Stimulated activated CD8-positive, alpha-beta memory T cell treated with anti-CD3 and anti-CD28 coated beads, Interleukin-12 subunit alpha, Interleukin-12 subunit beta, amount 100 ng/mL, for 24 hours (primary cell): ENCODE data around the gene SF3B6.
A peak's percentile ranks its signal among the peaks of the same experiment; 100 is the strongest.
"Not testable (repeated sequence)": the region's sequence is repeated elsewhere in the genome, so short reads cannot be mapped to it uniquely, and the experiment has no call there.

Source experiments
- DNase-seq: peaks from one replicate; pipeline ENCODE4 v3.0.0-alpha.2; 2020; ENCODE audit errors: extremely low read depth

The SF3B6 gene

DNA sequence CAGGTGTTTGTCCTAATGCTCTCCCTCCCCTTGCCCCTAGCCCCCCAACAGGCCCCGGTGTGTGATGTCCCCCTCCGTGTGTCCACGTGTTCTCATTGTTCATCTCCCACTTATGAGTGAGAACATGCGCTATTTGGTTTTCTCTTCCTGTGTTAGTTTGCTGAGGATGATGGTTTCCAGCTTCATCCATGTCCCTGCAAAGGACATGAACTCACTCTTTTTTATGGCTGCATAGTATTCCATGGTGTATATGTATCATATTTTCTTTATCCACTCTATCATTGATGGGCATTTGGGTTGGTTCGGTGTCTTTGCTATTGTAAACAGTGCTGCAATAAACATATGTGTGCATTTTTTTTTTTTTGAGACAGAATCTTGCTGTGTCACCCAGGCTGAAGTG lies 17.1 kb upstream of the SF3B6 start:
- not testable (repeated sequence) for DNase-seq

DNA sequence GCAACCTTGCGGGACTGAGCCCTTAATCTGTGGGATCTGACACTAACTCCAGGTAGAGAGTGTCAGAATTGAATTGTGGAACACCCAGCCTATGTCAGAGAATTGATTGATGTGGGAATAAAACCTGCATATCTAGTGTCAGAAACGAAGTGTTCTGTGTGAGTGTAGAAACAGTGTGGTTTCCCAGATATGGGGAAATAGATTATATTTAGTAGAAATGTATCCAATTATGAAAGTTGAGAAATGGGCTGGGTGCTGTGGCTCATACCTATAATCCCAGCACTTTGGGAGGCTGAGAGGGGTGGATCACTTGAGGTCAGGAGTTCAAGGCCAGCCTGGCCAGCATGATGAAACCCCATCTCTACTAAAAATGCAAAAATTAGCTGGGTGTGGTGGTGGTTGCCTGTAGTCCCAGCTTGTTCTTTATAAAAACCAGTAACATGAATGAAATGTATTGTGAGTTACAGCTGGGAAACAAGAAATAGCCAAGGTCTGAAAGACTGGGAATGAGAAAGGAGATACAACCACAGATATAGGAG lies 12.8 kb upstream of the SF3B6 start:
- DNase-seq, result no peak

DNA sequence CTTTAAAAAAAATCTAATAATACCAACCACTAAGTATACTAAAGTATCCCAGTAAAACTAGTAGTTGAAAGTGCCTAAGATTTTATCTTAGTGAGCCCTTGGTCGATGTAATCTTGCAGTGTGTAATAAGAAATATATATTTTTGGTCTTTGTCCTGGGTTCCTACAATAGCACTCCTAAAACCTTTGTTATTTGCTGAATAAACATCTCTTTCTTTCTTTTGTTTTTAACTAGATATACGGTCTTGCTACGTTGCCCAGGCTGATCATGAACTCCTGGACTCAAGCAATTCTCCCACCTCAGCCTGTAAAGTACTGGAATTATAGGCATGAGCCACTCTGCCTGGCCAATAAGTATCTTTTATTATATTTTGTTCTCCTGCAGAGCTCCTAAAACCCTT lies 10.9 kb upstream of the SF3B6 start:
- DNase-seq, result no peak

DNA sequence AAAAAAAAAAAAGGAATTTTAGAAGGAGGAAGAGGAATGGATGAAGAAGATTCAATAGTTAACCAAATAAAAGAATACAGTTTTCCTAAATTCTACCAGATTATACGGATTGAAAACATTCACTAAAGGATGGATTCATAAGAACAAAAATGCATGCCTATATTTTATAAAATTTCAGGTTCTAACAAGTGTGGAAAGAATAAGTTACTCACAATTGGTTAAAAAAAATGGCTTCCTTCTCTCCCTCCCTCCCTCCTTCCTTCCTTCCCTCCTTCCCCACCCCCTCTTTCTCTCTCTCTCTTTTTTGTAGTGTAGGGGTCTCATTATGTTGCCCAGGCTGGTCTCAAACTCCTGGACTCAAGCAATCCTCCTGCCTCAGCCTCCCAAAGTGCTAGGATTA lies 10.1 kb upstream of the SF3B6 start:
- DNase-seq, result no peak

DNA sequence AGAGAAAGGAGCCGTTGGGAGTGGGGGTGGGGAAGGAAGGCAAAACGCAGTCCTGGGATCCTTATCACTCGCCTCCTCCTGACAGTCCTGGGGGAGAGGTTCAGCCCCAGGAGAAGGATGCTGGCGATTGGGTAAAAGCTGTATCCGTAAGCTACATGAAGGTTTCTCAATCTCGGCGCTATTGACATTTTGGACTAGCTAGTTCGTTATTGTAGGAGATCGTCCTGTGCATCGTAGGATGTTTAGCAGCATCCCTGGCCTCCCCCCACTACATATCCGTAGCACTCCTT lies 9.0 kb upstream of the SF3B6 start:
- DNase-seq, result no peak

DNA sequence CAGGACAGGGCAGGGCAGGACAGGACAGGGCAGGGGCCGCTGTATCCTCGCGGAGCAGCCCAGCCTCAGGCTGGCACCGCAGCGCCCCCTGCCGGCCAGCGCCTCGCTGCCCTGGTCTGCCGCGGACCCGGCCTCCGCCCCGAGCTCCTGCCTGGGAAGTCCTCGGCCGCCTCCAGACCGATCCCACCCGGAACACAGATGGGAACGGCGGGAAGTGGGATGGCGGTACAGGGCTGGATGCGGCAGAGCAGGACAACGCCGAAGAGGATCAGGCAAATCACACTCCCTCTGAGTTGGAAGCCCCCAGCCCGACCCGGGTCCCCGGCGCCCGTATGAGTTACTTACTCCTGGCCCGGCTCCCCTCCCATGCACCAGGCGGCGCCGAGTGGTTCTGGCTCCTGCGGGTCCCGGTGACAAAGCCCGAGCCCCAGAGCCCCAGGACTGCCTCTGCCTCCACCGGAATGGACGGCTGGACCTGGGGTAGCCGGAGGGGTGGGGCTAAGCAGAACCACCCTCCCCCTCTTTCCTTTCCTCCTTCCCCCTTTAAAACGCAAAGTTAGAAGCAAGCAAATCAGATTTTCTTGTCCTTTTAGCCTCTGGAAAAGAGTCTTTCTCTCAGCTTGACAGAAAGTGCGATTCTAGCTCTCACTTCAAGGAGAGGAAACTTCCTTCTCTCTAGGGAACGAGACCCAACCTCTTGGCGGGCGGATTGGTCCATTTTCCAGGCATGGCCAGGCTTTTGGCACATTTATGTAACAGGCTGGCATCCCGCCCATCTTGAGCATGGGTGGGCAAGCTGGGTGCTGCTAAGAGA lies 8.5 kb upstream of the SF3B6 start, which contains the start of gene TP53I3:
Gene TP53I3, minus strand, starts transcription at position 449 of the 814 bp plus-strand sequence. CDS start 508 bp downstream, outside the sequence.
- DNase-seq, result peak; percentile 53

DNA sequence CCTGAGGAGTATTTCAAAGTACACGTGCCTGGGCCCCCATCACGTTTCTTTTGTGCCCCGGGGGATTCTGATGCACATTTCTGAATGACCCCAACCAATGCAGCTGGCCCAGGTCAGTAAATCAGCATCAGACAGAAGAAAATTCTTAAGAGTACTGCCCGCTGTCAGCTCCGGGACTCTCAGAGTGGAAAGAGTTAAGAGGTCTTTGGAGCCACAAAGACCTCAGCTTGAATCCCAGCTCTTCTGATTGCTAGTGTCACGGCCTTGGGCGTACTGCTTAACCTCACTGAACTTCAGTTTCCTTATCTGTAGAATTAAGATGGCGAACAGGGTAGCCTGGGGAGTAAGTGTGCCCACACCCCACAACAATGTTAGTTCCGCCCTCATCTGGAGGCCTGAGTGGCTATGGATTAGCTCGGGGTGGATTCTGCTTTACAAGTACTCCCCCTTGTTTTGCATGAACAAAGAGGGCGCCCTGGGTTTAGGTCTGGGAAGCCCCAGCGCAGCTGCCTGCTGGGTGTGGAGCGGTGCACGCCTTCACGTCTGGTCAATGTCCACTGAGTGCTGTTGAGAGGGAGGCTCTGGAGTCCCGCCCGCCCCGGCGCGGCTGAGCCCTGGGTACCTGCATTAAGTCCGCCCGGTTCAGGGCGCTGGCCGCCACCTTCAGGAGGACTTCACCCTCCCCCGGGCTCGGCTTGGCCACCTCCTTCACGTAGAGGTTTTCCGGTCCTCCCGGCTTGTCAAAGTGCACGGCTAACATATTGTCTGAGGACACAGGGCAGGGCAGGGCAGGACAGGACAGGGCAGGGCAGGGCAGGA lies 7.7 kb upstream of the SF3B6 start:
- DNase-seq, result no peak

DNA sequence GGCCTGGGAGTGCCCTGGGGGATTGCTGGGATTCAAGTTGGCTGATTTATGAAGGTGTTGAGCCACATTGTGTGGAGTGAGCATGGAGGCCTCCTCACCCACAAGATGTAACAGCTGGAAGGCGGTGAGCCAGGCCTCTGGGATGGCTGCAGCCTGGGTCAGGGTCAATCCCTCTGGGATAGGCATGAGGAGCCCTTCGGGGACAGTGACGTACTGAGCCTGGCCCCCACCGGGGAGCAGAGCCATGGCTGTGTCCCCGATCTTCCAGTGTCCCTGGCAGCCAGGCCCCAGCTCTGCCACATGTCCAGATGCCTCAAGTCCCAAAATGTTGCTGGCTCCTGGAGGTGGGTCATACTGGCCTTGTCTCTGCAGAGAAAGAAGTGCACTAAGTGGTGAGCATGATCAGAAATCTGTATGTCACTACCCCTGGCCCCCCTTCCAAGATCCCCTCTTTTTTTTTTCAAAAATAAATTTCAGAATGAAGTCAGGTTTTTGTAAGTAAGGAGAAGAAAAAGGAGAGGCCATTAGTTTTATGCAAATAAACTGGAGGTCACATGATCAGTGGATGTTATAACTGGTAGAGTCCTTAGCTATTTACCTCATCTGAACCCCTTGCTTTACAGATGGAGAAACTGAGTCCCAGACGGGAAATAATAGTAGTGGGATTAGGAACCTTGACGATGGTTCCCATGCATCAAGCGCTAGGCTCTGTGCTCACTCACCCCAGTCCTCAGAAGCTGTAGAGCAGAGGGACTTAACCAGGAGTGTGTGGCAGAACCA lies 6.9 kb upstream of the SF3B6 start:
- no peak for DNase-seq

DNA sequence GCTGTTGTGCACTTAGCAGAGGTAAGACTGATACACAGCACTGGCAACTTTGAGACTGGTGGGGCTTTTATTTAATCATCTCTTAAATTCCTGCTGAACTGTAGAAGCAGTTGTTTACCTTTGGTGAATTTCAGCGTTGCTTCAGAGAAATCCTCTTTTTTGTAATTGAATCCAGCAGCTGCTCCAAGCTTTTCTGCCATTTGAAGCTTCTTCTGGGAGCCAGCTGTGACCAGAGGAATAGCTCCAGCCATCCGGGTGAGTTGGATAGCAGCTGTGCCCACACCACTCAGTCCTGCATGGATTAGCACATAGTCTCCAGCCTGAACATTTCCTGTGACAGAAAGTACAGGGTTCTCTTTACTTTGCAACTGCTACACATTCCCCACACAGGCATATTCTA lies 4.6 kb upstream of the SF3B6 start:
- no peak for DNase-seq

DNA sequence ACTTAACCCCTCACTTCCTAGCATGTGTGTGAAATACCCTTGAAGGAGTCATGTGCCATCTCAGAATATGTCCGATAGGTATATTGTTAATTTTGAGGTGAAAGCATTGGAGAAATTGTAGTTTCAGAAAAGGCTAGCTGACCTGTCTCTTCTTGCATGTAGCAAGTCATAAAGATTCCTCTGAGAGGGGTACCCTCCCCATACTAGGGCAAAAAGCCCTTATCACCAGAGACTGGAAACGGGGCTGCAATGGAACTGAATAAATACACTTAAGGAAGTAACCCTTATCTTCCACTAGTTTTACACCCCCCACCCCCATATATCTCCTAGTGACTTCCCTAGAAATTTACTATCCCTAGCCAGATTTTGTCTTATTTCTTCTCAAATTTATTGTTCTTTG lies 1.8 kb upstream of the SF3B6 start:
- DNase-seq, result no peak

DNA sequence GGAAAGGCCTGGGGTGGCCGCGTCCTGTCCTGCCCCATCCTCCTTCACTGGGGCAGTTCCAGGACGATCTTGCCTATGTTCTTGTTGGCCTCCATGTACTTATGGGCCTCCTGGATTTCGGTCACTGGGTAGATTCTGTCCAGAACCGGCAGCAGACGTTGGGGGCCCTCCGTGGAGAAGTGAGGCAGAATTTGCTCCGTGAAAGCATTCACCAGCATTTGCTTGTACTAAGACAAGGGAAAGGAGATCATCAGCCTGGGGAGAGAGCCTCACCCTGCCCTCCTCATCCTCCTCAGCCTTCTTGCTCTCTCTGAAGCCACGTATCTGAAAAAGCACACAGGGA lies 1.4 kb upstream of the SF3B6 start:
- DNase-seq, result no peak

DNA sequence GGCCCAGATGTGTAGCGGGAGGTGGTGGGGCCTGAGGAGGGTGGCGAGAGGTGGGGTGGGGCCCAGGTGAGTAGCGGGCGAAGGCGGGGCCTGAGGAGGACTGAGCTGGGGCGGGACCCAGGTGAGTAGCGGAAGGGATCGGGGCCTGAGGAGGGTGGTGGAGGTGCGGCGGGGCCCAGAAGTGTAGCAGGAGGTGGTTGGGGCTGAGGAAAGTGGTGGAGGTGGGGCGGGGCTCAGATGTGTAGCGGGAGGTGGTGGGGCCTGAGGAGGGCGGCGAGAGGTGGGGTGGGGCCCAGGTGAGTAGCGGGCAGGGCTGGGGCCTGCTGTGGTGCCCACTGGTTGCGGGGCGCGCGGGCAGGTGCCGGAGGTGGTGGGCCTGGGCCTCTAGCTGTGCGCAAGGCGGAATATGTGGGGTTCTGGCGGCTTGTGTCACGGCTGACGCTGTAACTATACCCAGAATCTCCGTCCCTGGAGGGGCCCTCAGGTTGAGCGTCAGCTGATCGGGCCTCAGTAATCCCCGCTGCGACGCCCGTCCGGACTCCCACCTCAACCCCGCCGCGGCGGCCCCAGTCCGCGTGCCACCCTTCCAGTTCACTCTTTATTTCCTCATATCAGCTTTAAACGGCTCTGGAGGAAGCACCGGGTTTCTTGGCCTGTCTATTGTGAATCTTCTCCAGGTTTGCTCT lies 866 bp upstream of the SF3B6 start:
- DNase-seq, result no peak

DNA sequence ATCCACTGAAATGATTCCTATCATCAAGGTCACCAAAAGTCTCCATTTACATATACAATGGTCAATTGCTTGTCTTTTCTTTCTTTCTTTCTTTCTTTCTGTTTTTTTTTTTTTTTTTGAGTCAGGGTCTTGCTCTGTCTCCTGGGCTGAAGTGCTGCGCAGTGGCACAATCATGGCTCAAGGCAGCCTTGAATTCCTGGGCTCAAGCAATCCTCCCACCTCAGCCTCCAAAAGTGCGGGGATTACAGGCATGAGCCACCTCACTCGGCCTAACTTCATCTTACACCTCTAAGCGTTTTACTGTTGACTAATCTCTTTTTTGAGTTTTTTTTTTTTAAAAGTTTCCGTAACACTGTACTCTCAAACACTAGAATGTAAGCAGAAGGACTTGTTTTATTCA lies 867 bp downstream of the SF3B6 start:
- no peak for DNase-seq

DNA sequence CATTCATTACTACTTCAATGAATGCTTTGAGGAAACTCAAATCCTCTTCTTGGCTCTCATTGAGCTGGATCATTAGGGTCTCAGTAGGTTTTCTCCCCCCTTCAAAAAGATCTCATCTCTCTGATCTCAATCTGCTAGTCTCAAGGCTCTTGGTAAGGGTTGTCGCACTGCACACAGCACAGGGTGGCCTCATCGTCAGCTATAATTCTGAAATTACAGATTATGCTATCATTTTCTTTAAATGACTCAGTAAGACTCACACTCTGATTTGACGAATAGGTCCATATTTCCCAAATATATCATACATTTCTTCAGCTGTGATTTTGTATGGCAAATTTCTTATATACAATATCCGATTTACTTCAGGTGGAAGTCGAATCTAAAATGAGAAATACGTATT lies 2.3 kb downstream of the SF3B6 start:
- DNase-seq, result no peak

DNA sequence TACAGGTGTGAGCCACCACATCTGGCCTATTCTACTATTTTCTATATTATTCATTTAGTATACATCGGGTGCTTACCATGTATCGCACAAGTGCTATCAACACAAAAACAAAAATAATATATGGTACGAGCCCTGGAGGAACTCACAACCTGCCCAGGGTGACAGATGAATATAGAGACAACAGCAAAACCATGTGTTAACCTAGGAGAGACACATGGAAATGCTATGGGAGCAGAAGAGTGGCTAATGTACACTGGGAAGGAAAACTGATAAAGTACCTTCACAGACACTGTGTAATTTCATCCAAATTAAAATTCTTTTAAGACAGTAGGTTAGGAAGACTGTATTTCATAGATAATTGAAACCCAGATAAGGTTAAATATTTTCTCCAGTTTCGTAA lies 3.9 kb downstream of the SF3B6 start:
- DNase-seq, result no peak

DNA sequence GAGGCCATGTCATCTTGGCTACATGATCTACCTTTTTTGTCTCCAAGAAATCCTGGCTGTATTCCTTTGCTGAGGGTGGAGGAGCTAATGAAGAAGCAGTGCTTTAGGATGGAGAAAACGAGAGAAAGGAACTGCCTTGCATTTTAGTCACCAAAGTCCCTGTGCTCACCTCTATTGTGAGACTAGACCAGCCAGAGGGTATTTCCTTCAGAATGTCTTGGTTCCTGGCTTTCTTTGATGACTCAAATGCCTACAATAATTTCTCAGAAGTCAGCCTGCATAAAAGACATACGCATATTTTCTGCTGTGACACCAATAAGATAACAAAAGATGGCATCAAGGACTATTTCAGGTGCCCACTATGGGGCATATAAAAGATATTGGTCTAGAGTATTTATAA lies 10.8 kb downstream of the SF3B6 start:
- no peak for DNase-seq

DNA sequence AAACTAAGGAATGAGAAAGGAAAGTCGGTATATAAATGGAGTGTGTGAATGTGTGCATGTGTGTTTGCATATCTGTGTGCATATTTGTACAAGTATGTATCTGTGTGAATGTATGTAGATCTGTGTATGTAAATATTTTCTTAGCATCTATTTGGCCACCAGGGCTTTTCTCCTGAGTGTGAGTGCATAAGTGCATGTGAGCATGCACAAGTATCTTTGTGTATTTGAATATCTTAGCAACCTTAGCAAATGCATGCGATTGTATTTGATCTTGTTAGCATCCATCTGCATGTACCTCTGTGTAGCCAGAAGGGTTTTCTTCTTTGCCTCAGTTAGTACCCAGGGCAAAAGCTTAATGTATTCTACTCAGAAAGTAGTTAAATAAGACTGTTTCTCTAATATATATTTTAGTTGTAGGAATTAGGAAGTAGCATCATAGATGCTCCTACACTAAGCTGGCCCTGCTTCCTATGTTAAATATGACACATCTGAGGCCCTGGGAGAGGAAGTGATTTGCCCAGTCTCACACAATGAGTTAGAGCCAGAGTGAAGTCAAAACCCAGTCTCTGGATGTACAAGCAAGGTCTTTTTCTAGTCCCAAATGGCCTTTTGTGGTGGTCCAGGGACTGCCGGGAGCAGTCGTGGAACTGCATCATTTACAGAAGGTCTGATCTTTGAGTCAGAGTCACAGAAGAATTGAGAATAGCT lies 17.4 kb downstream of the SF3B6 start:
- DNase-seq, result no peak

DNA sequence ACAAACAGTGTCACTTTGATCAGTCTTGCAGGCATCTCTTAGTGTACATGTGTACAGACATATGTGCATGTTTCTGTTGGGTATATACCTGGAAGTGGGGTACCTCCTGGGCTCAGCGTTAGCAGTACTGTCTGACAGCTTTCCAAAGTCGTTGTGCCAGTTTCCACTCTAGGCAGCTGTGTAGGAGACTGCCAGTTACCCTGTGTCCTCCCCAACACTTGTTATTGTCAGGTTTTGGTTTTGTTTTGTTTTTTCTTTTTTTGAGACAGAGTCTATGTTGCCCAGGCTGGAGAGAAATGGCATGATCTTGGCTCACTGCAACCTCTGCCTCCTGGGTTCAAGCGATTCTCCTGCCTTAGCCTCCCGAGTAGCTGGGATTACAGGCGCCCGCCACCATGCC lies 20.4 kb downstream of the SF3B6 start:
- no peak for DNase-seq

DNA sequence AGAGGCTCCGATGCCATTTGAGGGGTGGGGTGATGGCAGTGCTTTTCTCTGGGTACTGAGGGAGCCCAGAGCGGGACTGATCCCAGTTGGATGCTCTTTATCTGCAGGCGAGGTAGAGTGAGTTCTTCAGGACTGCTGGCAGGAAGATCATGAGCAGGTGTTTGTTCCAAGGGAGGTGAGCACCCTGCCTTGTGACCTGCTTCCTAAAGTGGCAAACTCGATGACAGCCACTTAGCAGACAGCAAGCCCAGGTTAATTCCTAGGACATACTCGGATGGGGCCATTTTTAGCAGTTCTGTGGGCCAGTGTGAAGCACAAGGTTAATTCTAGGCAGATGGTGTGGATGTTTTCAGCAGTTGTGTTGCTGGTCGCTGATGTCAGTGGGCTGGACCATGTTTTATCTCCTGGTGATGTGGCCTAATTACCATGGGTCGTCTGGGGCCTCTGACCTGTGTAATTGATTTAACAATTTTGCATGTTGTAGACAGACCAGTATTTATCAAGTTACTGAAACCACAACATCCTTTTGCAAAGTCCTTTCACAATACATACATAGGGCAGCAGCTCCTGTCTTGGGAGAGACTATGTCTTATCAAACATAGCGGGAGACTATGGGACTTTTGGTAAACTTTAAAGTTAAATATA lies 21.6 kb downstream of the SF3B6 start:
- no peak for DNase-seq

DNA sequence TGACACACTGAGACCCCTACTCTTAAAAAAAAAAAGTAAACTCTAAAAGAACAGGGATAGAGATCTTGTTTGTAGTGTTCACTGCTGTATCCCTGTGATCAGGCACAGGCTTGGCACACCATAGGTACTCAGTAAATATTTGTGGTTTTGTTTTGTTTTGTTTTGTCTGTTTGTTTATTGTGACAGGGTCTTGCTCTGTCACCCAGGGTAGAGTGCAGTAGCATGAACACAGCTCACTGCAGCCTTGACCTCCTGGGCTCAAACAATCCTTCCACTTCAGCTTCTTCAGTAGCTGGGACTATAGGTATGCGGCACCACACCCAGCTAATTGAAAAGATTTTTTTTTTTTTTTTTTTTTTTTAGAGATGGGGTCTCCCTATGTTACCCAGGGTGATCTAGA lies 23.2 kb downstream of the SF3B6 start:
- no peak for DNase-seq

DNA sequence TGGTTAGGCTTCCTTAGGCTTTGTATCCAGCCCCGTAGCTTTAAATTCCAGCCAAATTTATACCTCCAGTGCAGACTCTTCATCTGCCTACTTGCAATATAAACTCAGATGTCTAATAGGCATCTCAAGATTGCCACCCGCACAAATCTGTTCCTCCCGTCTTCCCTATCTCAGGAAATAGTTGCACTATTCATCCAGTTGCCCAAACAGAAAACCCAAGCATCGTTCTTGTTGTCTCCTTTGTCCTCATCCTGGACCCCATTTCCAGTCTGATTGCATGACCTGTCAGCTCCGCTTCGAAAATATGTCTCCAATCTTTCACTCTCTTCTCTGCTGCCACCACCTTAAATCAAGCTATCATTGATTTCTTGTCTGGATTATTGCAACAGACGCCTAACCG lies 24.3 kb downstream of the SF3B6 start:
- no peak for DNase-seq
